HG03066 (cell line): Measurements from ENCODE around the gene PRKAB1.

ENCODE experiments used
- ATAC-seq: cut with Tn5 transposase; IDR thresholded peaks from one replicate; pipeline ENCODE4 v1.9.1; 2021; ENCODE audit warnings: low read depth; ENCODE audit not compliant: unreplicated experiment

The PRKAB1 gene

DNA sequence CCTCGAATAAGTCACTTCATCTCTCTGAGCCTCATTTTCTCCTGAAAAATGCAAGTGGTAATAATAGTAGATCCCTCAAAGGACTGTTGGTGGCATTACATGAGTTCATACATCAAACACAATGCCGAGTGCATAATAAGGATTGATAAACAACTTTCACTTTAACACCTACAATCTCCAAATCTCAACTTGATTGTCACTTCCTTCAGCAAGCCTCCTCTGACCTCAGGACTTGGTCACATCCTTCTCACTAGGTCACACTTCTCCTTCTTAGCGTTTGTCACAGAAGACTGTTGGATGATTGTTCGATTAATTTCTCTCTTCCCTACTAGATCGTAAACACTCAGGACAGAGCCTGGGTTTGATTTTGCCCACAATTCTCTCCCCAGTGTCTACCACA, 7.9 kb upstream of the PRKAB1 start:
- ATAC-seq: no peak

DNA sequence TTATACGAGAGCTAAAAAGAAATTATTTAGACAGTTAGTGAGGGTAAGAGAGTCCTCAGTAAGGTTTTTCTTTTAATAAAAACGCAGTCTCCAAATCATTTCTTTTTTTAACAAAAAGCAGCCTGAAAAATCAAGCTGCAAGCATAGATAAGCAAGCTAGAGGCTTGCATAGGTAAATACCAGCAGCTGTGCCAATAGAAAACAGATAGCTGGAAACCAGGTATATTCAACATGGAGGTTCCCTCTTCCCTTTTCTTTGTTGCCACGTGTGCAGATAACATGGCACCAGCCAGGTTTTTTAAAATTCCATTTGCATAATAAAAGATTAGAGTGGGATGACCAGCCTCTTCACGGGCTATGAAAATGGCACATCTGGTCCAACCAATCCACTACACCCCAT, 6.1 kb upstream of the PRKAB1 start:
- ATAC-seq: no peak

DNA sequence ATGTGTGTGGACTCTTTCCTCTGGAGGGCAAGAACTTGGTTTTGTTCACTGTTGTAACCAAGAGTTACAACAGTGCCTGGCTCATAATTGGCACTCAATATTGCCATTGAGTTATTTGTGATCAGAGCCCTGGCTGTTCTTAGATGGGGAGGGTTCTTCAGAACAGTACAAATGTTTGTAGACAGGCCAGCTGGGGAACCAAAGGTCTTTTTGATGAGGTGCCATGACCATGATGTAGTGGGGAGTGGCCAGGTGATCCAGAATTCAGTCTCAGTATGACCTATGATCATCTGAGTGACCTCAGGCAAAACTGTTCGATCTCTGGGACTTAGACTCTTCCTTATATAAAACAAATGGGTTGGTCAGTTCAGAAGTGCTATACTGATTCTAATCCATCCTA, 3.3 kb upstream of the PRKAB1 start:
- ATAC-seq: no peak

DNA sequence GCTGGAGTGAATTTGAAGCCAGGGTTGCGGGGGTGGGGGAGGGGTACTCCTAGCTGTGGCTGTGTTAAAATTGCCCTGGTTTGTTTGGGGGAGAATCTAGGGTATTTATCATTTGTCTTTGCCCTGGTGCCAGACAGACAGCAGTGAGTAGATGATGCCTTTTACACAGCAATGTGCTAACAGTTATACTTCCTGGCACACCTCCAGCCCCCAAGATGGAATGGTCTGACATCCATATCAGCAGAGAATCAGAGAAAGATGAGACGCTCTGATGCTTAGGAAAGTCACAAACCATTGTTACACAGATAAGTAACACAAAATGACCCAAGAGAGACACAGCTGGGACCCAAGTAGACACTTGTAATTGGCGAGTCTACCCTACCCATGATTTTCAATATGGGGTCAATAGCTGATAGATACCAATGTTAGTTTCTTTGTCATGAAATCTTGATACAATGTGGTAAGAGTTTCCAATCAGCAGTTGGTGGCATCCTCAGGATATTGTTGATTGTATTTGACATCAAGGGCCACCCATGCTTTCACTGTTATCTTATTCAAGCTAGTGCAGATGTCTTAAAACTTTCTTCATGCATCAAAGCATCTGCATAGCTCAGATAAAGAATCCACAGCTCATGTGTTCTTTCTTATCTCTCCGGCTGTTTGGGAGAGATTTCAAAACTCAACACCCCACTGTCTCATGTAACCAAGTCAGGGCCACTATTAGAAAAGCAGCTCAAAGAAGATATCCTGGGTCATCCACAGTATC, 2.6 kb upstream of the PRKAB1 start:
- no peak for ATAC-seq

DNA sequence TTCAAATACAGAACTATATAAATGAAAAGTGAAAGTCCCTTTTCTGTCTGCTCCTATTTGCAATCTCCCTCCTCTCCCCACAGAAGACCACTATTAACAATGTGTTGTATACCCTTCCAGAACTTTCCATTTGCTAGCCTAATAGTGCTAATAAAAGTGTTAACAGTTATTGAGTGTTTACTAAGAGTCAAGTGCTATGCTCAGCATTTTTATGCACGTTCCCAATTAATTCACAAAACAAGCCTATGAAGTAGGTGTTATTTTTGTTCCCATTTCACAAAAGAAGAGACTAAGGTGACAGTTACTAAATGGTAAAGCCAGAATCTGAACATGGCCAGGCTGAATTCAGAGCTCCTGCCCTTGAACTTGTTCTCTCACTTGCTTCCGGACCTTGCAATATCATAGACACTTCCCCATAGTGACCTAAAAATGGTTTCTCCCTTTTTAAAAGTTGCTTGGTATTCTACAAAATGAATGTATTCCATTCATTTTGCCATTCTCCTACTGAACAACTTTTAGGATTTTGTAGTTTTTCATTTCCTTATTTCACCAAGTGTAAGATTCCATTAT, 1.6 kb upstream of the PRKAB1 start:
- ATAC-seq: no peak

- peak; percentile 4 for ATAC-seq
Observed at GRCh38 chr12:119666900-119667576, 895 bp upstream of the PRKAB1 start.

- ATAC-seq: no peak
Observed at GRCh38 chr12:119668324-119668841, 450 bp downstream of the PRKAB1 start.

- no peak for ATAC-seq
Observed at GRCh38 chr12:119669744-119670472, 2.0 kb downstream of the PRKAB1 start.

DNA sequence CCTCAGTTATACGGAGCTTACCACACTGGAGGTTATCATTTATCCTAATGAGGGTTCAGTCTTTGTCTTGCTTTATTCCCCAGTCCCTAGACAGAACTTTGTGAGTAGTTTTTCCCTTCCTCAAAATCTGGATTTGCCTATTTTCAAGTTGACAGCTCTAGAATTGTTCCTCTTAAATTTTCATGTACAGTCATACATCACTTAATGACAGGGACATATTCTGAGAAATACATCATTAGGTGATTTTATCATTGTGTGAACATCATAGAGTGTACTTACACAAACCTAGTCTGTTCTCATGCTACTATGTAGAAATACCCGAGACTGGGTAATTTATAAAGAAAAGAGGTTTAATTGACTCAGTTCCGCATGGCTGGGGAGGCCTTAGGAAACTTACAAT, 3.1 kb downstream of the PRKAB1 start:
- no peak for ATAC-seq

DNA sequence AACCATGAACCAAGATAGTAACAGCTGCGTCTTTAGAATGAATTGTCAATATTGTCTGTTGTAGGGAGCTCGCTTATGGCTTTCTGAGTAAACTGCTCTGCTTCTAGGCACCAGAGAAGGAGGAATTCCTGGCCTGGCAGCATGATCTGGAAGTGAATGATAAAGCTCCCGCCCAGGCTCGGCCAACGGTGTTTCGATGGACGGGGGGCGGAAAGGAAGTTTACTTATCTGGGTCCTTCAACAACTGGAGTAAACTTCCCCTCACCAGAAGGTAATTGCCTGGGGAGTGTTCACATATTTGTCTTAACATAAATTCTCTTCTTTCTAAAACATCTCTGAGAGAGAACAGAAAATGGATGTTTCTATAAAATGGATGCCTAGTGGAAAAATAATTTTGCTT, 4.3 kb downstream of the PRKAB1 start:
- ATAC-seq: no peak

DNA sequence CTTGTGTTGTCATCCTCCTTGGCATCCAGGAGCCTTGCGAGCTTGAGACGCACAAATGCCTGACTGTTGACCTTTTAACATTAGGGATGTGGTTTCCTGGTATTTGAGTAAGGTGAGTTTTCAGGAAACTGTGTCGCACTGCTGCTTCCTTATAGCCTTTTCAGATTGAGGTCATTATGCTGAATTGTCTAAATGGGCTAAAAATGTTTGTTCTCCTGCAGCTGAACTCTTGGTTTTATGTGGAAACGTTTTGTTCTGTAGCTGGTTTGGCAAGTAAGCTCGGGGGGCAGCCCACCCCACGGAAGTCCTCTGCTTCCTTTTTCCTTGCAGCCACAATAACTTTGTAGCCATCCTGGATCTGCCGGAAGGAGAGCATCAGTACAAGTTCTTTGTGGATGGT, 5.7 kb downstream of the PRKAB1 start:
- no peak for ATAC-seq

DNA sequence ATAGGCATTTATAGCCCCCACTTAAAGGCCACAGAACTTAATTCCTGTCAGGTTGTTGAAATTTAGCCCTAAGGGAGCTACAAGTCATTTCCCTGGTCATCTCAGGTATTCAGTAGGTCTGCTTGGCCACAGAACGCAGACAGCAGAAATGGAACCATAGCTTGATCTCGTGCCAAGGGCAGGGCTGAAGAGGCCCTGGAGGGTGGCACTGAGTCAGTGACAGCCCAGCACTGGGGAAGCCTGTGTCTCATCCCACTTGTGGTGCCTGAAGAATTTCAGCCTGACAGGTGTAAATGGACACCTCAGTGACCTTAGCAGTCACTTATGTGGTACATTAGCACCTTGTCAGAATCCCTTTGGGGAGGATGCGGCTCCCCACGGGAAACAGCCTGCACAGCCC, 6.6 kb downstream of the PRKAB1 start:
- ATAC-seq: no peak

- no peak for ATAC-seq
Observed at GRCh38 chr12:119676022-119676421, 8.1 kb downstream of the PRKAB1 start.

DNA sequence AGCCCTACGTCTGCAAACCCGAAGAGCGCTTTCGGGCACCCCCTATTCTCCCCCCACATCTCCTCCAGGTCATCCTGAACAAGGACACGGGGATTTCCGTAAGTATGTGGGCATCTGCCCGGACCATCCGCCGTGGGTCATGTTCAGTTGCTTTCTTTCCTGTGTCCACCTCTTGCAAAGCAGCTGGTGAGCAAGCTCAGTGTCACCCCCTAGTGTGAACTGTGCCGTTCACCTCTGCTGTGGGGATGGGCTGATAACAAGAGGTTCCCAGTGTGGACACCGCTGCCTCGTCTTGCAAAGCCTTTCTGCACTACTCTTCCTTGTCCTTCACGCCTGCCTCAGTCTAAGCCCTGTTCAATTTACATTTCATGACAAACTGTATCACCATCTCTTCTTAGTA, 8.6 kb downstream of the PRKAB1 start:
- no peak for ATAC-seq

DNA sequence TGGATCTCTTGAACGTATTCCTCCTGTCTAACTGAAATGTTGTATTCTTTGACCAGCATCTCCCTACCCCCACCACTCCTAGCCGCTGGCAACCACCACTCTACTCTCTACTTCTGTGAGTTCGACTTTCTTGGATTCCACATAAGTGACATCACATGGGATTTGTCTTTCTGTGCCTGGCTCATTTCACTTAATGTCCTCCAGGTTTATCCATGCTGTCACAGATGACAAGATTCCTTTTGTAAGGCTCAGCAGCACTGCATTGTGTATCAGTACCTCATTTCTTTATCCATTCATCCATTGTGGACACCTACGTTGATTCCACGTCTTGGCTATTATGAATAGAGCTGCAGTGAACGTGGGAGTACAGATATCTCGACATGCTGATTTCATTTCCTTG, 10.5 kb downstream of the PRKAB1 start:
- no peak for ATAC-seq

GRCh38 chr12:119679081-119679480, 11.1 kb downstream of the PRKAB1 start:
- ATAC-seq: no peak

GRCh38 chr12:119679490-119679889, 11.6 kb downstream of the PRKAB1 start:
- no peak for ATAC-seq

DNA sequence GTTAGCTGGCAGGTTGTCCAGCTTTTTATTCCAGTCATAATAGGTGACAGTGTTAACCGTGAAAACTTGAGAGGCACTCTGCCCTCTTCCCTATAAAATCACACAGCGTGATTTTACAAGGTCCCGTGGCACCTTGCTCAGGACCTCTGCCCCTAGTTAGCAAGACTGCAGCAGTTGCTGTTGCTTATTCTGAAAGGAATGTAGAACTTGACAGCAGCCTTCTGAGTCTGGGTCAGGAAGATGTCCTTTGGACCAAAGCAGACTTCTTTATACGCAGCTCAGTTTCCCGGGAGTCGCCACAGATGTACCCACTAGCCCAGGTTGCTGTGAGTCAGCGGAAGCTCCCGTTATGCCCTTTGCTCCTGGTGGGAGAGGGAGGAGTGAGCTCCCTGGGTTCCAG, 13.2 kb downstream of the PRKAB1 start:
- no peak for ATAC-seq

DNA sequence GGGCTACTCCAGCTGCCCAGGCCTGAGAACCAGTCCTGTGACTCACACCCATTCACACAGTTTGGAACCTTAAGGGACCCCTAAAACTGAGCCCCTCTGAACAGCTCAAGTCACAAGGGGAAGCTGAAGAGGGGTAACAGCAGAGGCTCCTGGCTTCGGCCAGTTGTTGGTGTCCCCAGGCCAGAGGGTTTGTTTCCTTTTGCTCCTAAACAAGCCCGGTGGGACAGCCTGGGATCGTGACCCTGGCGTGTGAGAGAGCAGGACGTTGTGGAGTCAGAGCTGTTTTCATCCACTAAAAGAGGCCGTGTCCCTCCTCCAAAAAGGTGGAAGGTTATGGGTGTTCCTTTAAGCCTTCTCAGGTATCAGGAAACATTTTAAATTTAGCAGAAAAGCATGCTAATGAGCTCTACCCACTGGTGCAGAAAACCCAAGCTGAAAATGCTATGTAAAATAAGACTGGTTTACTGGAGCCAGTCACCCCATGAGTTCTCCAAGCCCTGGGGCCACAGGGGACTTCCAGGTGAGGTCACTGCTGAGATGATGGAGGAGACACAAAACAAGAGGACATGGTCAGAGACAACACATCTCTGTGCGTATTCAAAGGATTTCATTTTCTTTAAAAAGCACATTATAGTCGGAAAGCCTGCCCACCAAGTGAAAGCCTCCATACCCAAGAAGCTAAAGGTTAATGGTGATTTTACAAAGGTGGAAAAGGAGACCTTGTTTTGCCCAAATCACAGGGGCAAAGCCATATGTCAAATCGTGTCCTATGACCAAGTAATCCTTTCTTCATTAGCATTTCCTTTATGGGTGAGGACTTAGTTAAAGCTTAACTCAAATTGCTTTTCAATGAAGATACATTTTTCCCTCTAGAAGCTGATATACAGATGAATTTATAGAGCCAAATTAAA, 14.1 kb downstream of the PRKAB1 start:
- ATAC-seq: peak; percentile 55

GRCh38 chr12:119682639-119683252, 14.8 kb downstream of the PRKAB1 start:
- ATAC-seq: peak; percentile 54
